DND-41 (cell line): ENCODE measurements around the gene FOXO3.

Source experiments
- ATAC-seq: fragments of 200-7000 bp; cut with Tn5 transposase; 3 replicates; pipeline ENCODE4 v1.9.1; 2021; ENCODE audit warnings: low read depth; ENCODE audit not compliant: insufficient read depth
- DNase-seq: peaks from one replicate; pipeline ENCODE4 v3.0.0-alpha.2; 2020
- H2AFZ ChIP-seq: 2 replicates; pipeline ENCODE4 v1.6.0; 2012; ENCODE audit warnings: low read depth, low read length
- H3K27ac ChIP-seq: 2 replicates; pipeline ENCODE4 v1.5.1; 2012; ENCODE audit warnings: low read length, inconsistent platforms
- H3K27me3 ChIP-seq: fragments of 200-600 bp; sonication (generic); 2 replicates; pipeline ENCODE4 v1.6.0; 2012; ENCODE audit warnings: low read length, mild to moderate bottlenecking, inconsistent platforms; ENCODE audit not compliant: insufficient read depth, poor library complexity
- H3K36me3 ChIP-seq: 2 replicates; pipeline ENCODE4 v1.5.1; 2012; ENCODE audit warnings: low read length, inconsistent platforms; ENCODE audit not compliant: insufficient read depth
- H3K4me1 ChIP-seq: 2 replicates; pipeline ENCODE4 v1.5.1; 2012; ENCODE audit warnings: mild to moderate bottlenecking, low read length; ENCODE audit not compliant: insufficient read depth
- H3K4me2 ChIP-seq: 2 replicates; pipeline ENCODE4 v1.6.0; 2012; ENCODE audit warnings: mild to moderate bottlenecking, moderate library complexity, low read length, inconsistent platforms; ENCODE audit not compliant: insufficient read depth
- H3K4me3 ChIP-seq, 2 experiments: fragments of 200-600 bp in 1 of 2; shearing (Covaris generic) in 1 of 2; 2 replicates each; pipeline ENCODE4 v1.5.1; 2012 to 2016; ENCODE audit warnings: inconsistent platforms in 2 of 2, low read length in 2 of 2, mild to moderate bottlenecking in 2 of 2, low read depth in 1 of 2, moderate library complexity in 1 of 2
- H3K79me2 ChIP-seq: 2 replicates; pipeline ENCODE4 v1.6.0; 2012; ENCODE audit warnings: low read length, inconsistent platforms; ENCODE audit not compliant: insufficient read depth
- H3K9ac ChIP-seq: 2 replicates; pipeline ENCODE4 v1.6.0; 2012; ENCODE audit warnings: low read depth, mild to moderate bottlenecking, inconsistent platforms, low read length, moderate library complexity
- H3K9me3 ChIP-seq: 2 replicates; pipeline ENCODE4 v1.5.1; 2012; ENCODE audit warnings: low read length, moderate library complexity, mild to moderate bottlenecking, inconsistent platforms; ENCODE audit not compliant: insufficient read depth, severe bottlenecking
- H4K20me1 ChIP-seq: 2 replicates; pipeline ENCODE4 v1.6.0; 2012; ENCODE audit warnings: low read length; ENCODE audit not compliant: insufficient read depth
- CTCF ChIP-seq: IDR thresholded peaks from 2 replicates; pipeline ENCODE4 v1.5.1; 2012; ENCODE audit warnings: borderline replicate concordance, low read length, moderate library complexity, mild to moderate bottlenecking; ENCODE audit not compliant: poor library complexity, severe bottlenecking; ENCODE audit errors: extremely low read depth
- EZH2 ChIP-seq: IDR thresholded peaks from 3 replicates; pipeline ENCODE4 v1.6.1; 2012; ENCODE audit warnings: borderline replicate concordance, low read depth, mild to moderate bottlenecking, moderate library complexity, low read length, inconsistent platforms; ENCODE audit not compliant: severe bottlenecking

FOXO3 gene

GRCh38 chr6:108546079-108547049, 14.4 kb upstream of the FOXO3 start:
- DNase-seq = no peak
- H3K27ac ChIP-seq = no peak overlapping the region

GRCh38 chr6:108549241-108549640, 11.5 kb upstream of the FOXO3 start:
- Histone ChIP-seq H4K20me1 (no peaks in the 10 kb centered on the region), H3K9me3 (no peaks in the 10 kb centered on the region), H3K79me2 (no peaks in the 10 kb centered on the region), H3K9ac (no peak overlapping the region), H3K27ac (no peak overlapping the region), H3K4me2 (no peak overlapping the region), H3K4me1 (peaks cover 4% of the 10 kb centered on the region; the same call in 1 of the 2 replicates), H2AFZ (no peak overlapping the region), H3K27me3 (no peaks in the 10 kb centered on the region), H3K36me3 (no peaks in the 10 kb centered on the region), H3K4me3 (no peak overlapping the region)
- ATAC-seq (no peak), DNase-seq (no peak)
- TF ChIP-seq CTCF (no peak), EZH2 (no peak)

More at GRCh38 chr6:108546079-108547049, 14.4 kb upstream of the FOXO3 start:
- Histone ChIP-seq H3K4me1 (peaks cover 20% of the 10 kb centered on the region), H3K36me3 (no peaks in the 10 kb centered on the region), H3K9ac (no peak overlapping the region), H3K4me3 (no peak overlapping the region), H4K20me1 (no peaks in the 10 kb centered on the region), H2AFZ (no peak overlapping the region), H3K9me3 (no peaks in the 10 kb centered on the region), H3K4me2 (no peak overlapping the region), H3K79me2 (no peaks in the 10 kb centered on the region), H3K27me3 (no peaks in the 10 kb centered on the region)
- ATAC-seq = no peak
- no peak for TF ChIP-seq CTCF
- TF ChIP-seq EZH2 = no peak

- Histone ChIP-seq H3K36me3 (no peaks in the 10 kb centered on the region), H3K9me3 (no peaks in the 10 kb centered on the region), H3K4me2 (no peak overlapping the region), H3K79me2 (no peaks in the 10 kb centered on the region), H3K4me1 (peaks cover 4% of the 10 kb centered on the region; the same call in 1 of the 2 replicates), H3K4me3 (no peak overlapping the region), H3K27me3 (no peaks in the 10 kb centered on the region), H3K27ac (no peak overlapping the region), H4K20me1 (no peaks in the 10 kb centered on the region), H2AFZ (no peak overlapping the region), H3K9ac (no peak overlapping the region)
- TF ChIP-seq EZH2 (no peak), CTCF (no peak)
- ATAC-seq (no peak), DNase-seq (no peak)
These were observed 11.0 kb upstream of the FOXO3 start for GRCh38 chr6:108549741-108550140.
